NCI-H1092 (cell line): ENCODE results near the gene SIX3.

Experiments used
- DNase-seq: peaks from one replicate; lab custom pipeline; 2025; lab: John Stamatoyannopoulos, UW

SIX3 gene

DNA sequence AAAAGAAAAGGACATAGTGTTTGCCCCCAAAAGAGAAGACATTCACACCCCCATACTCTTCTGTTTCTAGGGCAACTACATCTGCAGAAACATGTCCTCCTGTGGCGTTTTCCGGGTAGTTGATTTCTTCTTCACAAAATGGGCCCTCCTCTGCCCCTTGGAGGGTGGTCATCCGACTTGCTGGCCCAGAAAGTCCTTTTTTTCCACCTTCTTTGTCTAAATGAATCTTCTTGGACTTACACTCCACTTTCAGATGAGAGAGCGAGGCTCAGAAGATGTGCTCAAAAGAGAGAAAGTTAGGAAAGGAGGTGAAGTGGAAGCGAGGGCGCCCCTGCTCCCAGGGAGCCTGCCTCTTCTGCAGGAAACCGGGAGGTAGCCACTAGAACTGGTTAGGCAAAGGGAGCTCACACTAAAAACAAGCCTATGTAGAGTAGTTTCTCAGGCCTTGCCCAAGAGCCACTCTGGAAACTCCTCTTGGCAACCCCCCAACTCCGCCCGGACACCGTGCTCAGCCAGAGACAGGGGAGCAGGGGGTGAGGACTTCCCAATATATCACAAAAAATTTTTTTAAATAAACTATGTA, 10.2 kb upstream of the SIX3 start:
- no peak for DNase-seq

DNA sequence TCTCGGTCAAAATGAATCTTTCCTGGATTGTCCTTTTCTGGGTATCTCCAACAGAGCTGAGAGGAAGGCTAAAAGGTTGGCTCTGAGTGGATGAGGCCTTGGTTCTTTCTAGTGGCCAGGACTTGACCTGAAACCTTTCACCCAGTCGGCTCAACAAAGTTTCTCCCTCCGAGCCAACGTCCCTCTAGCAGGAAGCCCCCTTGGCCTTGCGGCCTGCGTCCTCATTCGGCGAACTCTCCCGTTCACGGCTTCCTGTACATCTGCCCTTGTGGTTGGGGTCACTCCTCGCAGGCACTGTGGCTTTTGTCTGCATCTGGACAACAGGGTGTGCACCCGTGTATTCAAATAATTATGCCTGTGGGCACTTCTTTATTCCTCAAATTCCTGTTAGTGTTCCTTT, 9.4 kb upstream of the SIX3 start:
- no peak for DNase-seq

DNA sequence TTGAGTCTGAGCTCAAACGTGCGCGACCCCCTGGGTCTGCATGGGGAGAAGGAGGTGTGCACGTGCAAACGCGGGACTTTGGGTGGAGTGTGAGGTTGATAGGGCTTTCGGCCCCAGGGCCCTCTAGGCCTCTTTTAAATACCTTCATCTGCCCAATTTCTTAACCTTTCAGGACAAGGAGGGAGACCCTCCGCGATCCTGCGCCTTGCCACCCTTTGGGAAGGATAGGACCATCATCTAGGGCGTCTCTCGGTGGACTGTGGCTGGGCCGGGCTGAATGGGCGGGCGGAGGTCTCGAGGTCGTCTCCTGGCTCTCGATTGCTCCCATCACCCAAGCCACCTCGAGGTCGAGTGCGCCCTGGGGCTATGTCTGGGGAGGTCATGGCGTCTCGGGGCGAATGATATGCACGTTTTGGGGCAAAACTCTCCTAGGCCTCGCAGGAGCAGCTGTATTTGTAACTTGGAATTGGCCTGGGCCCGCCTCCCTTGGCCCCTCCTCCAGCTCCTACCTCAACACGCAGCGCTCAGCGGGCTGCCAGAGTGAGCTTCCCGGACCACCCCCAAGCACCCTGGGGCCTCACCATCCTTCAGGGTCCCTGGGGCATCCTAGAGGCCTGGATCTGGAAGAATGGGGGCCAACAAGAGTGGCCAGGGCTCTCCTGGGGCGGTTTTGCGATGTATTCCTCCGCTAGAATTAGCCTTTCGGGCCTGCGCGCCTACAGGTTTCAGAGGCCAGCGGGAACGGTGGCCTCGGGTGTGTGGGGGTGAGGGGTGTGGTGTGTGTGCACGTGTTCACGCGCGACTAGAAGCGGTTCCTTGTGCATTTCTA, 8.7 kb upstream of the SIX3 start:
- DNase-seq: no peak

DNA sequence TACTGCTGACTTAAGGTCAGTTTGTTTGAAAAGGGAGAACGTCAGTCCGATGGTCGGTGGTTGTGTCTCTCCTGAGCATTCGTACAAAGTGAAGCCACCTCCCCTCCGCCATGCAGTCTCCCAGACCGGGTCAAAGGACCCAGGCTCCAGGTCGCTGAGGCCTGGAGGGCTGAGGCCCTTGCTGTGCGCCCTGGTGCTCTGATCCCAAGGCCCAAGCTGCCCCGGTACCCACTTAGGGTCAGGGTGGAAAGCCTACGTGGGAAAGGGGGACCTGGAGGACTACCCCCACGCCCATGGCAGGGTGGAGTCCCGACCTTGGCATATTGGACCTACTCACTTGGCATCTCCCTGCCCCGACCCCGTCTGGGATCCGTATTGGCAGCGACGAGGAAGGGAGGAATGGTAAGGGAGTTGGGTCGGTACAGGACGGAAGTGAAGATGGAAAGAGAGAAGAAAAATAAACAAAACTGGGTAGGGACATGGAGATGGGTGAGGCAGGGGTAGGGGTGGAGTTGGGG, 8.0 kb upstream of the SIX3 start:
- DNase-seq: no peak

DNA sequence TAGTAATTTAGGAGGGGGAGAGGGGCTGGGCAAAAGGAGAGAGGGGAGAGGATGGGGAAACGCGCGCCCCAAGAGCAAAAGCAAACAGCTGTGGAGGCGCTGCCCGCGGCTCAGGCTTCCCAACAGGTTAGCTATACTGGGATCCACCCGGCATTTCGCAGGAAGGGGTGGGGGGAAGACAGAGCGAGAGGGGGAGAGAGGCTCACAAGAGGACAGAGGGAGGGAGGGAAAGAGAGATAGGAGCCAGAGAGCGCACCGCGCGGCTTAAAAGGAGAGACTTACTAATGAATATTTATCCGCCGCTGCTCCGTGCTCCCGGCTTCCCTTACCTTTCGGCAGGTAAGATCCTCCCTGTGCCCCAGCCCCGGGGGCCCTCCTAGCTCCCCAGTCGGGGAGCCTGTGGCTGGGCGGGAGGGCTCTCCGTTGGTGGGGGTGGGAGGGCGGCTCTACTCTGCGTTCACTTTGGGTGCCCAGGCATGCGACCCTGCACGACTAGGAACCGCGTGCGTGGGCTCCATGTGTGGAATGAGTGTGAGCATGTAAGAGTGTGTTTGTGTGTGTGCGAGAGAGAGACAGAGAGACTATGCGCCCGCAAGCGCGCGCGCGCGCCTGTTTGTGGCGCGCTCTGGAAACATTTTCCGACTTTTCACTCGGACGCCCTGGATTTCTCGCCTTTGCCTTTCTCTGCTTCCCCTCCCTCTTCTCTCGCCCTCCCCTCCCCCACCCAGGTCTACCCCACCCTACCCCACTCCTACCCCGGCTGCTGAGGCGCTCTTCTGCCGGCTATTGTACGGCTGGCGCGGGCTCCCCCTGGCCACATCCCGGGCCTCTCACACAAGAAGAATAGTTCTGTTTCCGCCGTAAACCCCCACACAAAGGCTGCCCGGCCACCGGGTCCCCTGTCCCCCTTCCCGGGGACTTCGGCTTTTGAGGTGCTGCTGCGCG, 7.2 kb upstream of the SIX3 start:
- no peak for DNase-seq

DNA sequence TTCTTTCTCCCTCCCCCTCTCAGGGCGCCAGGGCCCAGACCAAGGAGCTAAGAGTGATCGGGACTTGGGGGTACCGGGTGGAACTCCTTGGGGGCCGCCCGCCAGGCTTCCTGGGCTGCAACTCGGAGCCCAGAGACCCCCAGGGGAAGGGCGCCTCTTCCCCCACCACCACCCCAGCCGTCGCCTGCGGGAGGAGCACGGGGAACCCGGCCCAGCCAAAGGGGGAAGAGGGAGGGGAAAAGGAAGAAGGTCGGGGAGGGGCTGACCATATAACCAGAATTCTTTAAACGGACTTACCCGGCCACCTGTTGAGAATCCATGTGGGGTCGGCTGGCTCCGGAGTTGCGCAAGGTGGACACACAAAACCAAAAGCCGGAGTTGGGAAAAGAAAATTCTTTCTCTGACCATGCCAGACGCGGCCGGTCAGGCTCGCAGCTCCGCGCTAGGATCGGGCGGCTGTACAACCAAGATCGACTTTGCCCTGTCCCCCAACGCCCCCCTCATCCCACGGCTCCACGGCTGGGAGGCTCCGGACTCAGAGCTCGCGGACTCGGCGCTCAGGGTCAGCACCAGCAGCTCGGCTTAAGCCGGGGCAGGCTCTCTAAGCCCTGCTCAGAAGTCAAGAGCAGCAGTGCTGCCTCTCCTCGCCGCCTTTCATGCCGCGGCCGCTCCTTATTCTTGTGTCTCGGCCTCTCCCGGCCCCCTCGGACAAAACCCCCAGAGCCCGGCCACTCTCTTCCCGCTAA, 6.3 kb upstream of the SIX3 start:
- DNase-seq: no peak

DNA sequence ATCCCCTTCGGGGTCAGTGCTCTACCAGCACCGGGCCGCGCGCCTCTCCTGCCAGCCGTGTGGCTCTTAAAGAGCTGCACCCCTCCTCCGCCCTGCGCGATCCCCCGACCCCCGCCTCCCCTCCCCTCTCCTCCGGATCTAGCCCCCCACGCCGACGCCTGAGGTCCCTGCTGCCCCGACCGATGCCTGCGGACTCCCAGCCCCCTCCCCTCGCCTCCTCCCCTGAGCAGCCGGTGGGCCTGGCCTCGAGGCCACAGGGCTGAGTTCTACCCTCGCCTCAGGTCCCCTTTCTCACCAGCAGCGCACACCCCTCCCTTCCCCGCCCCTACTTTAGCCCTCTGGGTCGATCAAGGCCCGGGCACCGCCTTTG, 5.8 kb upstream of the SIX3 start:
- no peak for DNase-seq

DNA sequence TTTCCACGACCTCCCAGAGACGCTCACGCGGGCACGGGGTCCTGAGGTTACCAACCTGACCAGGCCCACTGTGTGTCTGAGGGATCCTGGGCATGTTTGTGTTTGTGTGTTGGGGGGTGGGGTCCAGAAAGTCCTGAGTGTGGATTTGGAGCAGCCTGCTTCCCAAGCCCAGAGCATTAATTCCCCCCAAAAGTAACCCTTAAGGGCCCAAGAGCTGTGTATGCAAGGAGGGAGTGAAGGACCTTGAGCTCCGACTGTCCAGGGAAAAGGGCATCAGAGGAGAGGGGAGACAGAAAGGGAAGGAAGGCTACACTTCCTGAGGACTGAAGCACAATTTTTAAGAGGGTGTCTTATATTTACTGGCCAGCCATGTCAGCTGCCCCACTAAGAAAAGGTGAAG, 5.2 kb upstream of the SIX3 start:
- DNase-seq: no peak

DNA sequence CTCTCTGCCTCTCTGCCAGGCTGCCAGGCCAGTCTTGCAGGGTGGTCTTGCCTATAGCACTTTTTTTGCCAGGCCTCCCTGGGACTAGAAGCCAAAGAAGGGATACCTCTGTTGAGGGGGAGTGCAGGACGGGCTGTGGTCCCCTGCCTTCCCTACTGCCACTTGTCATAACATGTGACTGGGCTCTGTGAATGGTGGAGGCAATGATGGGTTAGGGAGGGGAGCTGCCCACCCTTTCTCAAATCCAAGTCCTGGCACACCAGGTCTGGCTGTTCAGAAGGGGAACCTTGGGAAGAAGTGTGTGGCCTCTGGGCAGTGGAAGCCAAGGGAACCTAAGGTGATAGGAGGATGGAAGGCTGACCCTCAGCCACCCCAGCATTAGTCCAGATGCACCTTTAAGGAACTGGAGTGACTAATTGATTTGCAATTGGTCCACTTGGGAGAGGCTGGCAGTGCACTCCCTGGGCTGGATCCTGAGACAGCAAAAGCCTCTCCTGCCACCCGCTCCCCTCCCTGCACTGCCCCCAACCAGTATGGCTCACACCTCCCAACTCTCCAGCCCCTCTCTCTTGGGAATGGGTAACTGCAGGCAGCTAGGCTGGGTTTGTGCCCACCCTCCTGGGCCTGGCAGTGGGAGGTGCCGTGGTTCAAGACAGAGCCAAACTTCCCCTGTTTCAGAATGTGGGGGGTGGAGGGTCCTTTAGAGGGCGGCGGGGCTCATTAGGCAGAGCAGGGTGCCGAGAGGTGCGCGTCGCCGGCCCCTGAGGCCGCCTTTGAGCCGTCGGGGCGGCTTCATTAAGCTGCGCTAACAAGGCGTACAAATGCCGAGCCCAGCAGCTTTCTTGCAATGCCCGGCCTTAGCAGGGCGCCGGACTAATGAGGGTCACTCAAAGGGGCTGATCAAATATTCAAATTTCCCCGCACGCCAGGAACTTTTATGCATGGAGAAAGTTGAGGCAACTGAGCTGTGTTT, 4.5 kb upstream of the SIX3 start:
- no peak for DNase-seq

DNA sequence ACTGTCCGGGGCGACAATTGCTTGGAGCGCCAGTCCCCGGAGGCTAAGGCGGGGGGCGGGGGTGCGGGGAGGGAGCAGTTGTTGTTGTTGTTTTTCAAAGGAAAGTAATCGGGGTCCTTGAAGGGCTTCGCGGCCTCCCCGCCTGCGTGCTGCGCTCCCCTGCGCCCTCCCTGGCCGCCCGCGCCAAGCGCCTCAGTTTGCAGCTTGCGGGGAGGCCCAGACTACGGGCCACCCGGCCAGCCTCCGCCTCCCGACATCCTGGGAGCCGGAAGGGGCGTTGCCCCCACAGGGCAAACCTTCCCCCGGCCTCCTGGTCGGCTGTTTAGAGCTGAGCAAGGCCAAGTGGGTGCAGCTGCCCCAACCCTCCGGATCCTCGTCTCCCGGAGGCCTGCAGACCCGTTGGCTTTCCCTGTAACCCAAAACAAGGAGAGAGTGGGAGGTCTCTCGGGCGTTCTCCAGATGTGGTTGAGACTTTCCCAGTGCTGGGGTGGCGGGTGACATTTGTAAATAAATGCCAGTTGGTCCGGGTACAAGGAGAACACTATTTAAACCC, 3.7 kb upstream of the SIX3 start:
- no peak for DNase-seq

DNA sequence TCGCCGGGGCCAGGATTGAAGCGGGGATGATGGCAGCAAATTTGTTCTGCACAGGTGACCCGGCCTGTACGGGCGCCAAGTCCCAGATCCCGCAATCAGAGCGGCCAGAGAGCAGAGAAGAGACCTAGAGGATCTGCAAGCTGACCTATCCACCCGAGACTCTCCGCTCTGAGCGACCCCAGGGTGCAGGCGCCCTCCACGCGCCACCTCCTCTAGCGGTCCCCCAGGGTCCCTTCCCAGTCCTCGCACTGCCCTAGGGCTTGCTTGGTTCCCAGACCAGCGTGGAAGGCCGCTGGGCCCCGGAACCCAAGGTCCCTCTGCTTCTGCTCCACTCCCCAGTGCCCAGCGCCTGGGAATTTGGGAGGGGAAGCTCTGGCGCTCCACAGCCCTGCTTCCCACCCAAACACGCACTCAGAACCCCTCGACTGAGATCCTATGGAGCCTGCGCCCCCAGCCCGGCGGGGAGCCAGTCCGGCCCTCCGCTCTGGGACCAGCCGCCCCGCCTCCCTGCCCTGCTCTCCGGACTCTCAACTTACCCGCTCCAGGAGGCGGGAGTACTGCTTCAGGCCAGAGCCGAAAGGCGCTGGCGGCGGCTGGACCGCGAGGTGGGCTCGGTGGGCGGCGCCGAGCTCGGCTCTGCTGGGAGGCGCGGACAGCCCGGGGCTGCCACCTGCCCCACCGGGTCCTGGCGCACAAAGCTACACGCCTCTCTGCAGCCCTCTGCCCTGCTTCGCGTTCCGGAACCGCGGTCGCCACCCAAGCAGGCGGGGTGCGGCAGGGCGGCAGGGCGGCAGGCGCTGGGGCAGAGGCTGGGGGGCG, 3.0 kb upstream of the SIX3 start:
- DNase-seq: no peak

DNA sequence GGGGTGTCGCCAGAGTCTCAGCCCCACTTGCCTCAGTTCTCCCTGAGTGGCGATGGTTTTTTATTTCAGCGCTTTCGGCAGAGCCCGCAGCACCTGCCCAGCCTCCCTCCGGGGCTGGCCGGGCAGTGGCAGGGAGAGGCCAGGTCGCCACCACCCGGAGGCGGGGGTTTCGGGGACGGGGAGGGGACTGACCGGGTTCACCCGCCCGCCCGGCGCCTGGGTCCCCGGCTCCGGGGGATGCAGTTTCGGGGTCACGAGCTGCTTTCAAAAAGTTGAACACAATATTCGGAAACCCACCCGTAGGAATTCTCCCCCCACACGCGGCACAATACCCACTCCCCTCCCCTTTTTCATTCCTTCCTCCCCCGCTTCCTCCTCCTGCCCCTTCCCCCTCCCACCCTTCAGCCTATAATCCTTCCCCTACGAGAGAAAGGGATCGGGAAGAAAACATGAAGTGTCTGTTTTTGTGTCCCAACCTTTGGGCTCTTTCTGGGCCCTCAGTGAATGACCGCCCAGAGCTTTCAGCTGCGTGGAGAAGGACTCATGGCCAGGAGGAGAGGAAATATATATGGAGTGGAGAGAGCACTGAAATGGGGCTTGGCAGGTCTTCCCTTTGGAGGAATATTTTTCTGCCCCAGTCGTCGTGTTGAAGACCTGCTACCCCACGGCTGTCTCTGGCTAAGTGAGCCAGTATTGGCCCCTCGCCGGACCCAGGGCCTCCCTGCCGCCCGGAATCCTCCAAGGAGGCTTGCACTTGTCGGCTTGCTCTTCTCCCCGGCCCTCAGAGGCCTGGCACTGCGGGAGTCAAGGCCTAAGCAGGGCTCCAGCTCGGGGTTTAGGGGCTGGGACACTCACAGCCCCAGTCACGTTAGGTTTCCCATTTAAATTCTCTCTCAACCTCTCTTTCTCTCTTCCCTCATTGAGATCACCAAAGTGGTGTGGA, 2.1 kb upstream of the SIX3 start:
- DNase-seq: no peak

DNA sequence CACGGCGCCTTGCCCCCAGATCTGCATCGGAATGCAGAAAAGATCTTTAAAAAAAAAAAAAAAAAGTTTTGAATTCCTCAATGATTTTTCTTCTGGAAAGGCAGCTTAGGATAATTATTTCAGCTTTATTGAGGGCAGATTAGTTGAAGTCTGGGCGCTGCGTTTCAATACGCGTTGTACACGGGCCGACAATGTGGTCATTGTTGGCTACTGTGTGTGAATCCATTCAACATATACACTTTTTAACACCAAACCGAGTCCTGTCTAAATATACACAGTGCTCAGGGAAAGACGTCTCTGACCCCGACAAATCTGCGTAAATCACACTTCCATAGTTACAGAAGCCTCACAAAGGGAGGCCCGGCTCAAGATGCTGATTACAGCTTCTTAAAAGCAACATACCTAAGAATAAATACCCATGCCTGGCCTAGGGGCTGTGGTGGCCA, 1.4 kb upstream of the SIX3 start:
- DNase-seq: no peak

DNA sequence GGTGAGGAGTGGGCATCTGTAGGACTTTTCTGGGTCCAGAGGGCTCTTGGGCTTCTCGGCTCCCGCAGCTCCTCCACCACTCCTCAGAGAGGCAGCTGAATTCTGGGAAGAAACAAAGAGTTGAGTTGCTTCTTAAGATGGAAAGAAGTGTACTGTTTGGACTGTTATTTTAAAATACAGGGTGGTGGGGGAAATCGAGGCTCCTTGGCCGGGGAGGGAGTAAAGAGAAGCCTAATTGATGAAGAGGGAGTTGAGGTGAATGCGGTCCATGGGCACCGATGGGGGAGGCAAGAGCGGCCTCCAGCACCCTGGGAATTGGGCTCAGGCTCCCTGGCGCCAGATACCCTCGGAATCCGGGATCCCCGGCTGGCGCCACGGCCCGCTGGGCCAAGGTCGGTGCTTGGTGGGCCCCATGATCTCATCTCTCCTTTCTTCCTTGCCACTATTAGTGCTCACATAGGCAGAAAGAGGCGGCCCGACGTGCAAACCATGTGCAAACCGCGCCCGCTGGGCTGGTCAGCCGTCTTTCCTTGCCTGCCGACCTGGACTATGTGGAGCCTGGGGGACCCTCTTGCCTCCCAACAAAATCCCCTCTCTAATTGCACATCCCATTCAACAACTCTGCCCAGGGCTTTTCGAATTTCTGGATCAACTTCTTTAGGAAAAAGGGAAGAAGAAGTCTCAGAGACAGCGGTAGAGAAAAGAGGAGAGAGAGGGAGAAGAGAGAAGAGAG, 604 bp upstream of the SIX3 start:
- no peak for DNase-seq

DNA sequence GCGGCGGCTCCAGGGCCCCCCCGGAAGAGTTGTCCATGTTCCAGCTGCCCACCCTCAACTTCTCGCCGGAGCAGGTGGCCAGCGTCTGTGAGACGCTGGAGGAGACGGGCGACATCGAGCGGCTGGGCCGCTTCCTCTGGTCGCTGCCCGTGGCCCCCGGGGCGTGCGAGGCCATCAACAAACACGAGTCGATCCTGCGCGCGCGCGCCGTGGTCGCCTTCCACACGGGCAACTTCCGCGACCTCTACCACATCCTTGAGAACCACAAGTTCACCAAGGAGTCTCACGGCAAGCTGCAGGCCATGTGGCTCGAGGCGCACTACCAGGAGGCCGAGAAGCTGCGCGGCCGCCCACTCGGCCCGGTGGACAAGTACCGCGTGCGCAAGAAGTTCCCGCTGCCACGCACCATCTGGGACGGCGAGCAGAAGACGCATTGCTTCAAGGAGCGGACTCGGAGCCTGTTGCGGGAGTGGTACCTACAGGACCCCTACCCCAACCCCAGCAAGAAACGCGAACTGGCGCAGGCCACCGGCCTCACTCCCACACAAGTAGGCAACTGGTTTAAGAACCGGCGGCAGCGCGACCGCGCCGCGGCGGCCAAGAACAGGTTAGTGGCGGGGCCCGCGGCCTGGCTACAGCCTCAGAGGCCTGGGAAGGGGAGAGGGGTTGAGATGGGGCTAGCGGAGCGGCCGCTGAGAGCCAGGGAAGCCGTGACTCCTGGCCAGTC, 965 bp downstream of the SIX3 start:
- DNase-seq: no peak

DNA sequence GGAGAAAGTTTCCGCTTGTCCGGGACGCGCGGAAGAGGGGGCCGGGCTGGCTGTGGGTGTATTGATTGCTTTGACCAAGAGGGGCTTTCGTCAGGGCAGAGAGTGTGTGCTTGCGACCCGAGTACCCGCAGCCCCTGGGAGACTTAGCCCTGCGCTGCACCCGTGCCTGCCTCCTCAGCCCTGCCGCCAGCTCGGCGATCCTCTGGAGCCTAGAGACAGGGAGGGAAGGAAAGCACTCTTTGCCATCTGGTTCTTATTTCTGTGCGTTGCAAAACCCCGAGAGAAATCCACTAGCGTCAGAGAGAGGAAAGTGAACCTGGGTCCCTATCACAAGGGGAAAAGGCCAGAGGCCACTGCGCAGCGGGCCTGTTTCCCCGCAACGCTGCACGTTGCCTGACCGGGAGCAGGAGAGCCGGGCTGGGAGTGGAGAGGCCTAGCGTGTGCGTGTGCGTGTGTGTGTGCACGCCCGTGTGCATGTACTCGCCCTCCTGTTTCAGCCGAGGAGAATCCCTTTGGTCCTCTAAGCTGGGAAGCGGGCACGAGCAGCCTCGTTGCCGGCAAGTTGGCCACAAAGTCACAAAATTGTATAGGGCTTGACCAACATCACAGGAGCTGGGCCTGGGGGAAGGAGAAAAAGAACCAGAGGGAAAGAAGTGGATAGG, 1.7 kb downstream of the SIX3 start:
- no peak for DNase-seq
